EL (cell line): ENCODE results near the gene KSR2.
"Not testable (repeated sequence)": the region's sequence is repeated elsewhere in the genome, so short reads cannot be mapped to it uniquely, and the experiment has no call there.

Experiments
- DNase-seq: peaks from one replicate; pipeline ENCODE4 v3.0.0-alpha.2; 2016

KSR2 gene

GRCh38 chr12:117889098-117889497 is 79.7 kb downstream of the KSR2 start:
- DNase-seq, result no peak

GRCh38 chr12:117885211-117885610 is 83.6 kb downstream of the KSR2 start:
- DNase-seq, result no peak

- no peak for DNase-seq
These were observed 84.6 kb downstream of the KSR2 start for GRCh38 chr12:117884161-117884560.

GRCh38 chr12:117882603-117883184 is 86.1 kb downstream of the KSR2 start:
- DNase-seq, result no peak

- DNase-seq, result no peak
These were observed 86.6 kb downstream of the KSR2 start for GRCh38 chr12:117882181-117882580.

GRCh38 chr12:117881517-117881916 is 87.3 kb downstream of the KSR2 start:
- DNase-seq, result no peak

- no peak for DNase-seq
These were observed 90.2 kb downstream of the KSR2 start for GRCh38 chr12:117878605-117879004.

- DNase-seq, result no peak
These were observed 92.4 kb downstream of the KSR2 start for GRCh38 chr12:117876436-117876816.

- peak; percentile 40 for DNase-seq
These were observed 92.9 kb downstream of the KSR2 start for GRCh38 chr12:117875744-117876435.

GRCh38 chr12:117874842-117875434 is 93.9 kb downstream of the KSR2 start:
- peak; percentile 59 for DNase-seq

GRCh38 chr12:117874198-117874597 is 94.6 kb downstream of the KSR2 start:
- not testable (repeated sequence) for DNase-seq

GRCh38 chr12:117872546-117873169 is 96.1 kb downstream of the KSR2 start:
- DNase-seq, result no peak

- no peak for DNase-seq
These were observed 99.2 kb downstream of the KSR2 start for GRCh38 chr12:117869551-117869950.

GRCh38 chr12:117867348-117867747 is 101.4 kb downstream of the KSR2 start:
- no peak for DNase-seq

- DNase-seq, result no peak
These were observed 103.3 kb downstream of the KSR2 start for GRCh38 chr12:117865505-117865904.

GRCh38 chr12:117863002-117863709 is 105.6 kb downstream of the KSR2 start:
- DNase-seq, result peak; percentile 49

- no peak for DNase-seq
These were observed 107.1 kb downstream of the KSR2 start for GRCh38 chr12:117861691-117862090.

GRCh38 chr12:117860787-117861290 is 108.0 kb downstream of the KSR2 start:
- DNase-seq, result not testable (repeated sequence)

- DNase-seq, result no peak
These were observed 108.7 kb downstream of the KSR2 start for GRCh38 chr12:117860111-117860510.

- peak; percentile 47 for DNase-seq
These were observed 110.9 kb downstream of the KSR2 start for GRCh38 chr12:117857632-117858612.

- DNase-seq, result peak; percentile 40
These were observed 111.7 kb downstream of the KSR2 start for GRCh38 chr12:117857139-117857538.

- no peak for DNase-seq
These were observed 113.6 kb downstream of the KSR2 start for GRCh38 chr12:117855165-117855564.
